Caco-2 (cell line): ENCODE measurements around the gene SRGAP3. TPM values are rescaled to one million over a fixed set of nuclear protein-coding genes. Genes with fewer than 3 reads are reported as not detected.

Source experiments
- BruUV-seq: library from RNA; stranded (reverse); fragments of 400-500 nt; replicated peaks from 2 replicates; lab custom pipeline; 2021; lab: Mats Ljungman, UMichigan
- CTCF ChIA-PET: fragments of 300-600 bp; sonication (Branson Sonifier 250); formaldehyde crosslinking; loops from one replicate; lab custom pipeline; 2022; ENCODE audit warnings: antibody characterized with exemption; lab: Charles Lee
- POLR2A ChIA-PET: fragments of 300-600 bp; sonication (Branson Sonifier 250); formaldehyde crosslinking; loops from one replicate; lab custom pipeline; 2022; ENCODE audit warnings: antibody characterized with exemption; lab: Charles Lee
- DNase-seq, 2 experiments: peaks; one replicate each; pipeline versions ENCODE4 v3.0.0 to v3.0.0-alpha.2; 2020 to 2022
- H3K27me3 ChIP-seq: replicated peaks from 2 replicates; pipeline ENCODE4 v1.6.0; 2011; ENCODE audit warnings: low read length; ENCODE audit not compliant: control insufficient read depth, insufficient read depth
- H3K36me3 ChIP-seq: 2 replicates; pipeline ENCODE4 v1.5.1; 2011; ENCODE audit warnings: low read length; ENCODE audit not compliant: control insufficient read depth, insufficient read depth
- H3K4me1 ChIP-seq: fragments of 250-450 bp; sonication (Bioruptor Pico); 2 replicates; pipeline ENCODE4 v1.5.1; 2020; ENCODE audit warnings: mild to moderate bottlenecking
- H3K4me3 ChIP-seq: 2 replicates; pipeline ENCODE4 v1.5.1; 2011; ENCODE audit warnings: low read depth, mild to moderate bottlenecking, control low read depth, low read length
- H3K9me3 ChIP-seq: fragments of 250-450 bp; sonication (Bioruptor Pico); 2 replicates; pipeline ENCODE4 v1.5.1; 2020; ENCODE audit warnings: mild to moderate bottlenecking, moderate library complexity
- H3K27ac Mint-ChIP-seq: one replicate; pipeline ENCODE4 v1.8.0; 2022; ENCODE audit warnings: mixed read lengths; ENCODE audit not compliant: unreplicated experiment
- H3K27me3 Mint-ChIP-seq: one replicate; pipeline ENCODE4 v1.8.0; 2022; ENCODE audit warnings: mixed read lengths; ENCODE audit not compliant: insufficient read depth, unreplicated experiment
- H3K36me3 Mint-ChIP-seq: one replicate; pipeline ENCODE4 v1.8.0; 2022; ENCODE audit warnings: mild to moderate bottlenecking, mixed read lengths; ENCODE audit not compliant: insufficient read depth, unreplicated experiment
- H3K4me1 Mint-ChIP-seq: one replicate; pipeline ENCODE4 v1.8.0; 2022; ENCODE audit warnings: low read depth, mixed read lengths; ENCODE audit not compliant: unreplicated experiment
- H3K4me3 Mint-ChIP-seq: one replicate; pipeline ENCODE4 v1.8.0; 2022; ENCODE audit warnings: mild to moderate bottlenecking, moderate library complexity, mixed read lengths; ENCODE audit not compliant: unreplicated experiment
- H3K9me3 Mint-ChIP-seq: one replicate; pipeline ENCODE4 v1.8.0; 2022; ENCODE audit warnings: mixed read lengths; ENCODE audit not compliant: unreplicated experiment
- CTCF ChIP-seq, 2 experiments: fragments of 200-600 bp in 1 of 2; IDR thresholded peaks; 1 replicate in 1 of 2; 2 replicates in 1 of 2; pipeline versions ENCODE4 v1.5.1 to v1.8.0; 2011 to 2022; ENCODE audit warnings: antibody characterized with exemption in 1 of 2, control low read depth in 1 of 2, inconsistent platforms in 1 of 2, low read depth in 1 of 2, low read length in 1 of 2, mild to moderate bottlenecking in 1 of 2, moderate library complexity in 1 of 2; ENCODE audit not compliant: insufficient read depth in 1 of 2, severe bottlenecking in 1 of 2, unreplicated experiment in 1 of 2
- intact Hi-C: fragments of 100-400 bp; cut with micrococcal nuclease; formaldehyde crosslinking; loops from one replicate; pipeline ENCODE4 v1.10.0; 2022; ENCODE audit not compliant: unreplicated experiment
- total RNA-seq: library from RNA; stranded (reverse); gene quantifications from 2 replicates; pipeline ENCODE4 v1.2.3, GENCODE V29; 2022

The SRGAP3 gene
- total RNA-seq, 1 experiment from 2014 or later: 1.3 TPM

GRCh38 chr3:9020426-9020825 lies 229.0 kb downstream of the SRGAP3 start:
- POLR2A ChIA-PET: no interaction called here
- Histone ChIP-seq H3K4me3 (no peak overlapping the region), H3K4me1 (no peaks in the 10 kb centered on the region), H3K9me3 (no peaks in the 10 kb centered on the region), H3K36me3 (no peaks in the 10 kb centered on the region), H3K27me3 (no peaks in the 10 kb centered on the region)
- no peaks in the 10 kb centered on the region for H3K36me3 Mint-ChIP-seq
- no peak for TF ChIP-seq CTCF (IDR thresholded peaks at IDR 0.05; ENCODE audit: insufficient read depth in 1 of 2, low read depth in 1 of 2, low read length in 1 of 2, severe bottlenecking in 1 of 2, unreplicated experiment in 1 of 2)
- no peaks in the 10 kb centered on the region for H3K4me1 Mint-ChIP-seq
- no peaks in the 10 kb centered on the region for H3K9me3 Mint-ChIP-seq
- CTCF ChIA-PET: no interaction called here
- BruUV-seq: no TSS peak
- DNase-seq: no peak
- no peak overlapping the region for H3K4me3 Mint-ChIP-seq
- intact Hi-C loops: no loop called here
- peaks cover 25% of the 10 kb centered on the region for H3K27me3 Mint-ChIP-seq
- H3K27ac Mint-ChIP-seq: no peak overlapping the region

GRCh38 chr3:9019259-9019961 lies 230.0 kb downstream of the SRGAP3 start:
- BruUV-seq: no TSS peak

DNA sequence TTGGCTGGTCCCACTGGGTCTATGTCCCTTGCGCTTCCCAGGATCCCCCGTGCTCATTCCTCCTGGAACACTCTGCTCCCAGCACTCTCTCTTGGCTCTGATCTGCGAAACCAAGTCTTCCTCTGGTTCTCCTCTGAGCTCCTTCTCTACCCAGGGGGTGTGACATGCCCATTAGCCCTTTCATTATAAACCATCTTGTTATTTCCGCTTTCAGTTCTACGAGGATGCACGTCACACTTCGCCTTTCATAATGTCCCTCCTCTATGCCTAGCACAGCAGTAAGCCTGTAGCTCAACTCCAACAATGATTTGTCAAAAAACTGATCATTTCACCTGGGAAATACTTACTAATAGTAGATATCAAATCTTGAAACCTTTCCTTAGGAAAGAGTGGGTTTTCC lies 234.2 kb downstream of the SRGAP3 start:
- H3K27me3 ChIP-seq: no peaks in the 10 kb centered on the region
- H3K9me3 Mint-ChIP-seq: no peaks in the 10 kb centered on the region
- BruUV-seq: no TSS peak
- CTCF ChIA-PET: interaction anchor here (1.1 to 1.8 kb wide), 2 partner anchors 18 to 32 kb away, joined by 3 to 11 read pairs; no protein-coding TSS in a partner anchor
- no peak overlapping the region for H3K4me3 Mint-ChIP-seq
- no peak for TF ChIP-seq CTCF (IDR thresholded peaks at IDR 0.05; ENCODE audit: insufficient read depth in 1 of 2, low read depth in 1 of 2, low read length in 1 of 2, severe bottlenecking in 1 of 2, unreplicated experiment in 1 of 2)
- peaks cover 16% of the 10 kb centered on the region for H3K27me3 Mint-ChIP-seq
- no peaks in the 10 kb centered on the region for H3K4me1 ChIP-seq
- H3K4me3 ChIP-seq: no peak overlapping the region
- POLR2A ChIA-PET: no interaction called here
- intact Hi-C loops: no loop called here
- no peaks in the 10 kb centered on the region for H3K36me3 ChIP-seq
- H3K36me3 Mint-ChIP-seq: no peaks in the 10 kb centered on the region
- no peaks in the 10 kb centered on the region for H3K9me3 ChIP-seq
- no peak for DNase-seq
- H3K4me1 Mint-ChIP-seq: no peaks in the 10 kb centered on the region
- no peak overlapping the region for H3K27ac Mint-ChIP-seq

More at GRCh38 chr3:9019259-9019961, 230.0 kb downstream of the SRGAP3 start:
- Mint-ChIP-seq H3K4me3 (no peak overlapping the region), H3K9me3 (no peaks in the 10 kb centered on the region), H3K27me3 (peaks cover 28% of the 10 kb centered on the region), H3K36me3 (no peaks in the 10 kb centered on the region), H3K27ac (no peak overlapping the region), H3K4me1 (no peaks in the 10 kb centered on the region)
- H3K4me1 ChIP-seq: no peaks in the 10 kb centered on the region
- DNase-seq: no peak
- H3K9me3 ChIP-seq: no peaks in the 10 kb centered on the region
- ChIA-PET CTCF (no interaction called here), POLR2A (no interaction called here)
- no peaks in the 10 kb centered on the region for H3K36me3 ChIP-seq
- H3K4me3 ChIP-seq: no peak overlapping the region
- TF ChIP-seq CTCF (IDR thresholded peaks at IDR 0.05; ENCODE audit: insufficient read depth in 1 of 2, low read depth in 1 of 2, low read length in 1 of 2, severe bottlenecking in 1 of 2, unreplicated experiment in 1 of 2): no peak
- intact Hi-C loops: no loop called here
- no peaks in the 10 kb centered on the region for H3K27me3 ChIP-seq
